Stimulated activated CD4-positive, alpha-beta T cell treated with anti-CD3 and anti-CD28 coated beads, Interleukin-4, amount 100 ng/mL, for 1 hour (primary cell): Measurements from ENCODE around the gene ARHGAP26.

Experiments
- DNase-seq: peaks from one replicate; pipeline ENCODE4 v3.0.0-alpha.2; 2020

The ARHGAP26 gene

GRCh38 chr5:143176048-143176447 lies 405.9 kb downstream of the ARHGAP26 start:
- DNase-seq, result no peak

GRCh38 chr5:143177263-143177983 lies 407.2 kb downstream of the ARHGAP26 start:
- DNase-seq, result no peak

GRCh38 chr5:143179126-143179740 lies 409.1 kb downstream of the ARHGAP26 start:
- DNase-seq, result no peak

DNA sequence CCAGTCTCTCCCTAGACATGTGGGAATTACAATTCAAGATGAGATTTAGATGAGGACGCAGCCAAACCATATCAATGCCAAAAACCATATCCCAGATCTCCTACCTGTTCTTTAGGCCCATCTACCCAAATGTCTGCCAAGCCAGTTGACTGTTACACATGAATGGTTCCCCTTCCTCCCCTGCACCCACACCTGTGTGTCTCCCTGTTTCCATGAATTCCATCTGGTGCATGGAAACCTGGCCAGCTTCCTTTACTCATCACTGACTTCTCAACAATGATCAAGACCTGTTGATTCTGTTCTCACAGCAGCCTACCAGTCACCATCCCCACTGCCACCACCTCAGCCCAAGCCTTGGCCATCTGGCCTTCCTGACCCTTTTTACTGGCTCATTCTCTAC lies 410.6 kb downstream of the ARHGAP26 start:
- DNase-seq, result no peak

- no peak for DNase-seq
Observed at GRCh38 chr5:143181173-143181572, 411.0 kb downstream of the ARHGAP26 start.

DNA sequence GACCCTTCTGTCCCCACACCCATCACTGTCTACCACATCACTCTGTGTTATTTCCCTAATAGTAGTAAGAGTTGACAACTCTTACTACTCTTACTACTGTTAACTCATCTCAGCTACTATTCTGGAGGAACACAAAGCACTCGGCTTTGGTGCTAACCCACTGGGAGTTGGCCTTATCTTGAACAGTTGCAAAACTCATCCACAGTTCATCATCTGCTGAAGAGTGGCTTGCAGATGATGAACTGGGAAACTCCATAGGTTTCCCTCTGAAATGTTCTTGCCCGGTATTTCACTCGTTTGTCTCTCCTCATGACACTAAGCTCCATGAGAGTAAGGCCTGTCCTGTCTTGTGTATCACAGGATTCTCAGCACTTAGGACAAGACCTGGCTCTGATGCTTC lies 411.9 kb downstream of the ARHGAP26 start:
- no peak for DNase-seq

- DNase-seq, result peak; percentile 57
Observed at GRCh38 chr5:143182901-143183820, 413.0 kb downstream of the ARHGAP26 start.

- DNase-seq, result no peak
Observed at GRCh38 chr5:143183989-143184388, 413.8 kb downstream of the ARHGAP26 start.

GRCh38 chr5:143186623-143187022 lies 416.4 kb downstream of the ARHGAP26 start:
- no peak for DNase-seq

DNA sequence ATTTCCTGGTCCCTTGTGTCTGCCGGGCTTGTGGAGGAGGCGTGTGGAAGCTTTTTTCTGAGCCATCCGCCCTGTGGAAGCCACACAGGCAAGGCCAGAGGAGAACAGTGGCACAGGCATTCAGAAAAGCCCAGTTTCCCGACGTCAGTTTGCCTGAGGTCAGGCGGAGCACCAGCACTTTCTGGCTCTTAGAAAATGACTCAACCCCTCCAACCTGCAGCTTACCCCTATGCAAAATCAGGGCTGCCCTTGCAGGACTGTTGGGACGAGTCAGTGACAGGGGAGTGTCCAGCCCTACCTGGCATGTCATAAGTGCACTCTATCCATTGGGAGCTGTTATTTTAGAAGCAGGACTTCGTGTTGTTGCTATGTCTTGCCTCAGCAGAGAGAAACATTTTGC lies 417.3 kb downstream of the ARHGAP26 start:
- no peak for DNase-seq

GRCh38 chr5:143188083-143188482 lies 417.9 kb downstream of the ARHGAP26 start:
- no peak for DNase-seq

- DNase-seq, result no peak
Observed at GRCh38 chr5:143188692-143189091, 418.5 kb downstream of the ARHGAP26 start.

- no peak for DNase-seq
Observed at GRCh38 chr5:143190260-143190810, 420.2 kb downstream of the ARHGAP26 start.

DNA sequence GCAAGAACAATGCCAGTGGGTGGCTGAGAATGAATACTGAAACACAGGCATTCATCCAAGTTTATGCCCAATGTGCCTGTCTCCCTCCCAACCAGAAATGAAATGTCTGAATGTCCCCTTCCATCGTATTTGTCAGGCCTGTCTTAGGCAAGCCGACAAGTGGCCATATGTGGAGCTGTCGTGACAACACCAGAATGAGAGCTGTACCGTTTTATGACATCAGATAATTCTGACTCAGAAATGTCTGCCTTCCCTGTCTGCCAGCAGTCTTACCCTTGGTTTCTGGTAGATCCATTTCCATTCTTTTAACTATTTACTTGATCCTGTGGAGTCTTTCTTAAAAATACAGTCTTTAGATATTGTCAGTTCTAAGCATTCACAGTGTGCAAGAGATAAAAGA lies 421.5 kb downstream of the ARHGAP26 start:
- DNase-seq, result no peak

DNA sequence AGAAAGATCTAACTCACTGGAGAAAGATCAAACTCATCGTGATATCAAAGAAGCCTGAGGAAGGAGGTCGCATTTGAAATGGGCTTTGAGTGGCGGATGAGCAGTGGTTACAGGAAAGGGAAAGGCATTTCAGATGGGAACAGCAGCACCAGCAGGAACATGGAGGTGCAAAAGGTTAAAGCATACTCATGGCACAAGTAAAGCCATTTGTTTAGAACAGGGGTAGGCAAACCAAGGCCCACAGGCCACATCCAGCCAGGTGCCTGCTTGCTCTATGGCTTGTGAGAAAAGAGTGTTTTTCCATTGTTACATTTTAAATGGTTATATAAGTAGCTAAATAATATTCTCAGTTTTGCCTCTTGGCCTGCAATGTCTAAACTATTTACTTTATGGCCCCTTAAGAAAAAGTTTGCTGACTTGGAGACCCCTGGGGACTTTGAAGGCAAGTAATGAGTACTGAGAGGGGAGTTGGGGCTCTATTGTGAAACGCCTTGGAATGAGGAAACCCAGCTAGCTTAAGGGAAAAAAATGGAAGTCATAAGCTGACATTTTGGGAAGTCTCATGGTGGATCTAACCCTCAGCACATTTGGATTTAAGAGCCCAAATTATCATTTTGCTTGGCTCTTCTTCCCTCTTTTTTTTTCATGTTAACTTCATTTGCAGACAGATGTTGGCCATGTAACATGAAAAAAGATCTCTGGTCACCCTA lies 422.2 kb downstream of the ARHGAP26 start:
- DNase-seq, result no peak

DNA sequence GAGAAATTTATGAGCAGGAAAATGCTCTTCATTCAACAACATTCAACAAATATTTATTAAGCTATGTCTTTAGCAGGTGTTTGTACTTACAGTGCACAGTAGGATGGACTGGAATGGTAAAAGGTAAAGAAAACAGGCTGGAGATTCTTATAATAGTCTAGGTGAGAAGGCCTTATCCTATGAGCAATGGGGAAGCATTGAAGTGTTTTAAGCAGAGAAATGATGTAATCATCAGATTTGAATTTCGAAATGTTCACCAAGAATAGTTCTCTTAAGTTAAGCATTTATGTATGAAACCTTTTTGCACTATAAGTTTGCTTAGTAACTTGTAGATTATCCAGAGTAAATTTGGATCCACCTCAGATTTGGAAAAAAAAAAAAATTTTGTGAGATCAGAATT lies 424.0 kb downstream of the ARHGAP26 start:
- DNase-seq, result no peak

GRCh38 chr5:143194713-143195112 lies 424.5 kb downstream of the ARHGAP26 start:
- DNase-seq, result no peak

DNA sequence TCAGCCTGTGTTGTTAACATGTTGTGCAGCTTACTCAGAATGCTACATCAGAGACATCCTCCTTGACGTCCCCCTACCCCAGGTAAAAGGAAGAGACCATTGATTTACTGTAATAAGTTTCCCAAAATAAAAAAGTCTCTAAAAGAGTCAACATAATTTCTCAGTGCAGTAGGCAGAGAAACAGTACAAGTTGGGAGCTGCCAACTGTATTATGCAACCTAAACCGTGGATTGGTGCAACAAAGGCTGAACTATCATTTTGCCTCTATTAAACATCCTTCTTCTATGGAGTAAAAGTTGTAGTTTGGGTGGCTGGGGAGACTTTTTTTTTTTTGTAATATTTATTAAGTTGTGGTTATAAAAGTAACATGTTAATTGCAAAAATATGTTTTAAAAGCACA lies 425.3 kb downstream of the ARHGAP26 start:
- no peak for DNase-seq

DNA sequence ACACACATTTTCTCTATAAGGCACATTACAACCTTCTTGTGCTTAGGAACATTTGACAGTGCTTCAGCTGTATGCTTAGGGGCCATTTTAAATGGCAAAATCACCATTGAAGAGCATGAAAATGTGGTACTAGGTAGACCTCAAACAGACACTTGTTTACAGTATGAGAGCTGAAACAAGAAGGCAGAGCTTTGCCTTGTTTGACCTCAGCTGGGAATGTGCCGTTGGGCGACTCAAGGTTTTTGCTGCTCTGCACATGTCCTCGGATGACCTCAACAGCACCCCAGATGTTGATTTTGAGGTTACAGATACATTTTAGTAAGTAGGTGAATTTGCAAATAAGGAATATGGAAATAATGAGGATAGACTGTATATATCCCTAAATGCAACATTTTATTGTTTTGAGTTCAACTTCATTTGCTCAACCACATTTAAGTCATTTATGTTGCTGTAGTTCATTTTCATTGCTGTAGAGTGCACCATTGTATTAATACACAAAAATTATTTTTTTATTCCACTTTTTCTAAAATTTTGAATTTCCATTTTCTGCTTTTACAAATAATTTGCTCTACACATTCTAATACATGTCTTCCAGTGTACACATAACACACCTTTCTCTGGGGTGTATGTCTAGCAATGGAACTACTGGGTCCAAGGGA lies 426.6 kb downstream of the ARHGAP26 start:
- DNase-seq, result no peak

DNA sequence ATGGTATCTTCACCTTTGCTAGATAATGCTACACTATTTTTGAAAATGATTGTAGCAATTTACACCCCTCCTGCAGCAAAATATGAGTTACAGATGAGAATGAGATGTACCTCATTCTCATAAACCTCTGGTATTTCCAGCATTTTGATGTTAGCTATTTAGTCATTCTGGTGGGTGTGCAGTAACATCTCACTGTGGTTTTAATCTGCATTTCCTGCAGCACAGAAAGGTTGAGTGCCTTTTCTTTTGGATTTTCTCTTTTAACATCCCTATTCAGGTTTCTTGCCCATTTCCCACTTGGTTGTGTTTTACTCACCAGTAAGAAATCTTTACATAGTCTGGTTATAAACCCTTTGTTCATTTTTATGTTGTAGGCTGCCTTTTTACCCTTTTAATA lies 427.1 kb downstream of the ARHGAP26 start:
- DNase-seq, result no peak

DNA sequence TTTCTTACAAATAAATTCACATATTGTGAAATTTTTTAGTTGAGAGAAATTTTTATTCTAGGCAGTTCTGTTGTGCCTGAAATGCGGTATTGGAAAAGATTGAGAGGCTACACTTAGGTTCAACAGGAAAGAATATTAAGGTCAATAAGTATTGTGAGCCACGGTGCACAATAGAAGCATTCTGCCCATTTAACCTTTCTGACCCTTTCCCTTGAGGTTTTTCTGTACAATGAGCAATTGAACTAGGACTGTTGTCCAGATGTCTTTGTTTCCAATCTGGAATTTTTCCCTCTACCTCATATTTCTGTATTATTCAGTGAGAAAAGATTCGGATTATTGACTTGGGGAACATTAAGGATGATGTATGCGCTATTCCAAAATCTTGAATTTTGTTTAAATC lies 428.2 kb downstream of the ARHGAP26 start:
- DNase-seq, result no peak

- no peak for DNase-seq
Observed at GRCh38 chr5:143199161-143199560, 429.0 kb downstream of the ARHGAP26 start.
